Gastroesophageal sphincter (tissue), 4 donors: Measurements from ENCODE around the gene PRR5L. TPM values are rescaled to one million over a fixed set of nuclear protein-coding genes. Genes with fewer than 3 reads are reported as not detected.

Source experiments
- ATAC-seq: fragments of 150-250 bp; one replicate; pipeline ENCODE4 v1.9.1; 2016; ENCODE audit warnings: mild to moderate bottlenecking, moderate library complexity
- H3K27ac ChIP-seq, 4 donors: fragments of 200-600 bp; sonication (generic) in 3 of 4; 1 replicate in 3 of 4; 2 replicates in 1 of 4; pipeline ENCODE4 v1.5.1; 2016 to 2019
- H3K27me3 ChIP-seq: fragments of 200-600 bp; sonication (generic); one replicate; pipeline ENCODE4 v1.5.1; 2019
- H3K36me3 ChIP-seq, 2 donors: fragments of 200-600 bp; sonication (generic); one replicate each; pipeline ENCODE4 v1.5.1; 2019; ENCODE audit warnings: control low read depth in 1 of 2
- H3K4me1 ChIP-seq, 3 donors: fragments of 200-600 bp; sonication (generic); 1 replicate in 2 of 3; 2 replicates in 1 of 3; pipeline ENCODE4 v1.5.1; 2016 to 2019; ENCODE audit warnings: control low read depth in 2 of 3
- H3K4me3 ChIP-seq, 2 donors: fragments of 200-600 bp; sonication (generic); one replicate each; pipeline ENCODE4 v1.5.1; 2019; ENCODE audit warnings: mild to moderate bottlenecking in 1 of 2, moderate library complexity in 1 of 2
- H3K9me3 ChIP-seq, 3 donors: fragments of 200-600 bp; sonication (generic); one replicate each; pipeline ENCODE4 v1.5.1; 2017 to 2019; ENCODE audit warnings: control low read depth in 2 of 3
- EP300 ChIP-seq: sonication (generic); formaldehyde crosslinking; IDR thresholded peaks from one replicate; pipeline ENCODE4 v1.6.1; 2017; ENCODE audit warnings: antibody characterized with exemption, mild to moderate bottlenecking
- POLR2A ChIP-seq, 2 donors: fragments of 450-650 bp; IDR thresholded peaks; one replicate each; pipeline ENCODE4 v1.6.1; 2017; ENCODE audit warnings: antibody characterized with exemption in 2 of 2, mild to moderate bottlenecking in 2 of 2, moderate library complexity in 1 of 2
- POLR2AphosphoS5 ChIP-seq: sonication (generic); formaldehyde crosslinking; IDR thresholded peaks from one replicate; pipeline ENCODE4 v1.6.1; 2017; ENCODE audit warnings: antibody characterized with exemption
- WGBS, 2 donors: methylation state at CpG; one replicate each; pipeline ENCODE4 v1.1.5; 2018; ENCODE audit warnings: low coverage in 1 of 2; 5-methylcytosine and 5-hydroxymethylcytosine counted together
- total RNA-seq, 4 donors: library from RNA; depleted of rRNA; stranded (reverse); fragments of >200 nt; gene quantifications; one replicate each; pipeline ENCODE4 v1.1.0, GENCODE V29; 2016
- TF ChIP-seq, protein P1 (sequence below), 4 experiments: fragments of 200-600 bp in 2 of 4; fragments of 450-650 bp in 2 of 4; sonication (generic) in 1 of 4; IDR thresholded peaks; one replicate each; pipeline ENCODE4 v1.5.1; 2017 to 2019; ENCODE audit warnings: antibody characterized with exemption in 4 of 4, mild to moderate bottlenecking in 2 of 4, moderate library complexity in 2 of 4

The PRR5L gene
- total RNA-seq, 4 donors from 2014 or later = 2.8 to 9.7 (median 7.5) TPM

DNA sequence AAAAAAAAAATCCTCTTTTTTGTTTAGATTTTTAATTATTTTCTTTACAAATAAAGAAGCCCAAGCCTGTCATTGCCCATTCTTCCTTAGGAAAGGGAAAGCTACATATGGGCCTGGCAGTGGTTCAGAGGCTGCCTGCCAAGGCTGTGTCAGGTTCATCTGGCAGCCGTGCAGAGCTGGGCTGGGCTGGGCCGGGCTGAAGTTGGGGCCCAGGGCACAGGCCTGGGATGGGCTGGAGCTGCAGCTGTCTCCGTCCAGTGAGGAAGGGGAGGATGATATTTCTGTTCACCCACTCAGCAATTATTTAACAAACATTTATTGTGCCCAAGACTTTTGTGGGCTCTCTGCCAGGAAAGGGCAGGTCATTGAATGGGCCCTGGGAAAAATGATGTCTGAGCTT is 4.6 kb downstream of the PRR5L start:
- Histone ChIP-seq H3K27ac (no peak overlapping the region), H3K4me1 (peaks cover 0 to 8% (median 0%) of the 10 kb centered on the region in 3 donors), H3K27me3 (no peaks in the 10 kb centered on the region), H3K36me3 (no peaks in the 10 kb centered on the region), H3K9me3 (no peaks in the 10 kb centered on the region), H3K4me3 (no peak overlapping the region)
- ATAC-seq = peak; percentile 48
- WGBS, 2 donors = 0 to 14% methylated on average over 2 of the region's 3 CpGs
- TF ChIP-seq EP300 (no peak), POLR2A (IDR thresholded peaks at IDR 0.05) (no peak), POLR2AphosphoS5 (no peak)
- TF ChIP-seq, protein P1, sequence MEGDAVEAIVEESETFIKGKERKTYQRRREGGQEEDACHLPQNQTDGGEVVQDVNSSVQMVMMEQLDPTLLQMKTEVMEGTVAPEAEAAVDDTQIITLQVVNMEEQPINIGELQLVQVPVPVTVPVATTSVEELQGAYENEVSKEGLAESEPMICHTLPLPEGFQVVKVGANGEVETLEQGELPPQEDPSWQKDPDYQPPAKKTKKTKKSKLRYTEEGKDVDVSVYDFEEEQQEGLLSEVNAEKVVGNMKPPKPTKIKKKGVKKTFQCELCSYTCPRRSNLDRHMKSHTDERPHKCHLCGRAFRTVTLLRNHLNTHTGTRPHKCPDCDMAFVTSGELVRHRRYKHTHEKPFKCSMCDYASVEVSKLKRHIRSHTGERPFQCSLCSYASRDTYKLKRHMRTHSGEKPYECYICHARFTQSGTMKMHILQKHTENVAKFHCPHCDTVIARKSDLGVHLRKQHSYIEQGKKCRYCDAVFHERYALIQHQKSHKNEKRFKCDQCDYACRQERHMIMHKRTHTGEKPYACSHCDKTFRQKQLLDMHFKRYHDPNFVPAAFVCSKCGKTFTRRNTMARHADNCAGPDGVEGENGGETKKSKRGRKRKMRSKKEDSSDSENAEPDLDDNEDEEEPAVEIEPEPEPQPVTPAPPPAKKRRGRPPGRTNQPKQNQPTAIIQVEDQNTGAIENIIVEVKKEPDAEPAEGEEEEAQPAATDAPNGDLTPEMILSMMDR (IDR thresholded peaks at IDR 0.05) = no peak

DNA sequence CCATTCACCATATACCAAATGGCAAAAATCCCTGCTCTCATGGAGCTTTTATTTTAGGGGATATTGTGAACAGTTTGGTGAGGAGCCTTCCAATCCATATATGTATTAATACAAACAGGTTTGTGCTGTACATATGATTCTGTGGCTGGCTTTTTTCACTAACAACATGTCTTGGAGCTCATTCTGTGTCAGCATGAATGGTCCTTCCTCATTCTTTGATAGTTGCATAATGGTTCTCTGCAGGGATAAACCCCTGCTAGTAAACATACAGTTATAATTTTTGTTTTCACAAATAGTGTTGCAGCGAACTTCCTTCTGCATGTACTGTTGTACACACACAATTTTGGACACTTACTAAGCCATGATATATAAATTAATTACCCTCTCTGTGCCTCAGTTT is 8.3 kb downstream of the PRR5L start:
- no peaks in the 10 kb centered on the region for H3K36me3 ChIP-seq
- H3K27me3 ChIP-seq = no peaks in the 10 kb centered on the region
- TF ChIP-seq POLR2AphosphoS5 = no peak
- TF ChIP-seq POLR2A (IDR thresholded peaks at IDR 0.05) = no peak
- TF ChIP-seq, protein P1 (IDR thresholded peaks at IDR 0.05) = no peak
- TF ChIP-seq EP300 = no peak
- 64 to 80% methylated on average over 1 of the region's 1 CpG for WGBS, 2 donors
- H3K9me3 ChIP-seq = no peaks in the 10 kb centered on the region
- H3K4me3 ChIP-seq = no peak overlapping the region
- peaks cover 0 to 8% (median 0%) of the 10 kb centered on the region in 3 donors for H3K4me1 ChIP-seq
- ATAC-seq = no peak
- H3K27ac ChIP-seq = no peak overlapping the region

GRCh38 chr11:36305047-36305446 is 9.0 kb downstream of the PRR5L start:
- Histone ChIP-seq H3K4me1 (peaks cover 0 to 8% (median 0%) of the 10 kb centered on the region in 3 donors), H3K27ac (no peak overlapping the region), H3K4me3 (no peak overlapping the region), H3K27me3 (peaks cover 2% of the 10 kb centered on the region), H3K36me3 (no peaks in the 10 kb centered on the region), H3K9me3 (no peaks in the 10 kb centered on the region)
- TF ChIP-seq EP300 (no peak), POLR2A (IDR thresholded peaks at IDR 0.05) (no peak), POLR2AphosphoS5 (no peak)
- TF ChIP-seq, protein P1 (IDR thresholded peaks at IDR 0.05) = no peak
- WGBS, 2 donors = 22 to 33% methylated on average over 1 of the region's 1 CpG
- no peak for ATAC-seq

GRCh38 chr11:36306888-36307287 is 10.8 kb downstream of the PRR5L start:
- Histone ChIP-seq H3K9me3 (no peaks in the 10 kb centered on the region), H3K27me3 (peaks cover 9% of the 10 kb centered on the region), H3K4me1 (no peaks in the 10 kb centered on the region), H3K36me3 (no peaks in the 10 kb centered on the region), H3K27ac (no peak overlapping the region), H3K4me3 (no peak overlapping the region)
- no peak for ATAC-seq
- WGBS, 2 donors = 20 to 33% methylated on average over 2 to 3 of the region's 3 CpGs
- TF ChIP-seq EP300 = no peak
- TF ChIP-seq, protein P1 (IDR thresholded peaks at IDR 0.05) = peak in 3 of 4 experiments; percentile 5 to 24 (median 18)

GRCh38 chr11:36308577-36308976 is 12.5 kb downstream of the PRR5L start:
- Histone ChIP-seq H3K27ac (no peak overlapping the region), H3K4me3 (no peak overlapping the region), H3K27me3 (peaks cover 22% of the 10 kb centered on the region), H3K9me3 (no peaks in the 10 kb centered on the region), H3K36me3 (no peaks in the 10 kb centered on the region), H3K4me1 (no peaks in the 10 kb centered on the region)
- no peak for ATAC-seq
- 17 to 44% methylated on average over 1 of the region's 1 CpG for WGBS, 2 donors
- no peak for TF ChIP-seq EP300
- TF ChIP-seq POLR2AphosphoS5 = no peak
